Astrocyte of the cerebellum (primary cell): ENCODE data around the gene PABPC4L.

Experiments
- DNase-seq: peaks from one replicate; pipeline ENCODE4 v3.0.0-alpha.2; 2011; ENCODE audit warnings: low read depth
- H3K4me3 ChIP-seq: 2 replicates; pipeline ENCODE4 v1.5.1; 2011; ENCODE audit warnings: mild to moderate bottlenecking, low read depth, low read length, moderate library complexity
- in situ Hi-C: cut with HindIII; loops from 2 replicates; pipeline ENCODE4 v1.10.0; 2017; ENCODE audit warnings: low sequenced_read_pairs
- TF ChIP-seq, protein P1 (sequence below): IDR thresholded peaks from 2 replicates; pipeline ENCODE4 v1.5.1; 2012; ENCODE audit warnings: low read length, low read depth, moderate library complexity, mild to moderate bottlenecking; ENCODE audit errors: missing control alignments

Gene PABPC4L

DNA sequence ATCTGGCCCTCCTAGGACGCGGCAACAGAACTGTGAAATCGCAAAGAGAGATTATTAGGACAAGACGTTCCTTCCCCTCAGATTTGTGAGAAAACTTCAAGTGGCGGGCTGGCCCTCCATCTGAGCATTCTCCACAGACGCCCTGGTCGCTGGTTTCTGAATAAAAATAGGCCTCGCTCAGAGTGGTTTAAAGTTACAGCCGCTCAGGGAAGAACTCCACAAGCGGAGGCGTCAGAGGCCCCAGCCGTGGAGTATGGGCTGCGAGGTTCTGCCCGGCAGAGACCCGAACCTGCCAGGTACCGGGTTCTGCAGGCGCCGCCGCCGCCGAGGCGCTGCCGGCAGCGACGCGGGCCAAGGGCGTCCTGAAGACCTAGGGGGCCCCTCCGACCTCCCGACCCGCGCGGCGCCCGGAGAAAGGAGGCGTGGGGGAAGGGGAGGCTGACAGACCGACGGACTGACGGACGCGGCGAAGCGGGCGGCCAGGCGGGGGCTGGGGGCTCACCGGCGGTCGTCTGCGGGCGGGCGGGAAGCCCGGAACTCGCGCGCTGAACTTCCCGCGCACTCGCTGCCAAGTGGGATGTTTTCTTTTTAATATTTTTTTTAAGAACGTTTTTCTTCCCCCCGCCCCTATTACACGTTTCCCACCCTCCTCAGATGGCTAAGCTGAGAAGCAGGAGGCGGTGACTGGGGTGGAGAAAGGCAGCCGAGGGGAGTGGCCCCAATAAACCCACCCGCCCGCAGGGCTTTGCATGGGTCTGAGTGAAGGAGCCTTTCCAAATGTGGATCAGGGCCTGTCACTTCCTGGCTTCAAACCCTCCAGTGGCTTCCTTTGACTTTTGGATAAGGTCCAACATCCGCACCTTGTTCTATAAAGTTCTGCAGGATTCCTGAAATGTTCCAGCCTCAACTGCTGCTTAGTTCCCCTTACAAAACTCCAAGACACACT lies at the start of gene PABPC4L:
Gene PABPC4L (minus strand): TSS at position 574 of the 946 bp plus-strand sequence. CDS start 770 bp downstream, outside the sequence.
- TF ChIP-seq, protein P1, sequence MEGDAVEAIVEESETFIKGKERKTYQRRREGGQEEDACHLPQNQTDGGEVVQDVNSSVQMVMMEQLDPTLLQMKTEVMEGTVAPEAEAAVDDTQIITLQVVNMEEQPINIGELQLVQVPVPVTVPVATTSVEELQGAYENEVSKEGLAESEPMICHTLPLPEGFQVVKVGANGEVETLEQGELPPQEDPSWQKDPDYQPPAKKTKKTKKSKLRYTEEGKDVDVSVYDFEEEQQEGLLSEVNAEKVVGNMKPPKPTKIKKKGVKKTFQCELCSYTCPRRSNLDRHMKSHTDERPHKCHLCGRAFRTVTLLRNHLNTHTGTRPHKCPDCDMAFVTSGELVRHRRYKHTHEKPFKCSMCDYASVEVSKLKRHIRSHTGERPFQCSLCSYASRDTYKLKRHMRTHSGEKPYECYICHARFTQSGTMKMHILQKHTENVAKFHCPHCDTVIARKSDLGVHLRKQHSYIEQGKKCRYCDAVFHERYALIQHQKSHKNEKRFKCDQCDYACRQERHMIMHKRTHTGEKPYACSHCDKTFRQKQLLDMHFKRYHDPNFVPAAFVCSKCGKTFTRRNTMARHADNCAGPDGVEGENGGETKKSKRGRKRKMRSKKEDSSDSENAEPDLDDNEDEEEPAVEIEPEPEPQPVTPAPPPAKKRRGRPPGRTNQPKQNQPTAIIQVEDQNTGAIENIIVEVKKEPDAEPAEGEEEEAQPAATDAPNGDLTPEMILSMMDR: no peak
- peak; percentile 64 for DNase-seq
- in situ Hi-C loops: no loop called here
- peak within 1 kb of the TSS; percentile 57 for H3K4me3 ChIP-seq

- no peak overlapping the region for H3K4me3 ChIP-seq
- TF ChIP-seq, protein P1: no peak
- in situ Hi-C loops: no loop called here
- DNase-seq: no peak
Measured at GRCh38 chr4:134251322-134251721, 49.7 kb upstream of the PABPC4L start.

DNA sequence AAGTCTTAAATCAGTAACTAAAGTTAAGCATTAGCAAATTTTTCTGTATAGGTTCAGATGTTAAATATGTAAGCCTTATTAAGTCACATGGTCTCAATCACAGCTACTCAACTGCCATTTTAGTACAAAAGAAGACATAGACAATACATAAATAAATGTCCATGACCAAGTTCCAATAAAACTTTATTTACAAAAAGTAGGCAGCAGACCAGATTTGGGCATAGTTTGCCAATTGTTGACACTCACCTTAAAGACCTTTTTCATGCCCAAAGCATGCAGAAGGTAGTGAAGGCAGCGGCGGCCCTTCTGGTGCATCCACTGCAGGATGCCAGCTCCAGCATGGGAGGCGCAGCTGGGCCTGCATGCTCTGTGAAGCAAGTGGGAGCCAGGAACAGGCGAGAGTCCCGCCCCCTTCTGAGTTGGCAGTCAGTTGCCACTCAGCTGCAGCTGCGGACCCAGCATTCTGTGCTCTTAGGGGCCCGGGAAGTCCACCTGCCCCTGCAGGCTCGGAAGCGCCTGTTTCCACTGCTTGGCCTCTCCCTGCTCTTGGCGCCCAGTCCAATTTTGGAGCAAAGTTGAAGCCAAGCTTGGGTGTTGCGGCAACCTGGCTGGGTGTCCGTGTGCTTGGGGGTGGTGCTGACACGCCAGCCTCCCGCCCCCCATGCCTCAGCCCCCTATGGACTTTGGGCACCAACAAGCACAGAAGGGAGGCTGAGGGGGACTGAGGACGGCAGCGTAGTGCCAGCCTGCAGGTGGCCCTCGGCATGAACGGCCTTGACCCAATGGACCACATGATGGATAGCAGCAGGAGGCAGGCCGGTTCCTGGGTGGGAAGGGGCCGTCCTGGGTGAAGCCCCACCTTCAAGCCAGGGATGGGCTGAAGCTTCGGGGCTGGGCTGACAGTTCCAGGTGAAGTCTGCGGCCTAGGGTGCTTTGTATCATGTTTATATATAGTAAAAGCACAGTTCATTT lies 42.4 kb upstream of the PABPC4L start:
- TF ChIP-seq, protein P1: no peak
- no peak overlapping the region for H3K4me3 ChIP-seq
- in situ Hi-C loops: no loop called here
- DNase-seq: no peak

- in situ Hi-C loops: no loop called here
- DNase-seq: no peak
- no peak overlapping the region for H3K4me3 ChIP-seq
- TF ChIP-seq, protein P1: no peak
Measured at GRCh38 chr4:134219043-134219442, 17.5 kb upstream of the PABPC4L start.

DNA sequence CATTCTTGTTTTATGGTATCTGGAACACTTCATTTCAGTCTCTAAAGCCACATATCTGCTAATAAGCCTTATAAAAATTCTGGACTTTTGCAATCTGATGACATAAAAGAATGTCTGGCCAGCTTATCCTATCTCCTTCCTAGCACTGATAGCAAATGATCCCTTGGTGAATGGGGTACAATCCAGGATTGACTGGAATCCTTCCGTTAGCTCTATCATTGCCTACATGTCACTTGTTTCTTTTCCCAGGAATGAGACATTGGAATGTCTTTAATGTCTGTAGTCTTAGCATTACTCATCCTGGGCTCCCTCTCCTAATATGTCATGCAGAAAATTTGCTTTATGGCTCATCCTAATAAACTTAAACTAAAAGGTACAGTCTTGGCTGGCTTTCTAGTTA lies 14.8 kb upstream of the PABPC4L start:
- no peak for DNase-seq
- no peak overlapping the region for H3K4me3 ChIP-seq
- TF ChIP-seq, protein P1: no peak
- in situ Hi-C loops: no loop called here
